Lung (tissue), 12 donors: ENCODE measurements around the gene CCDC179. TPM values are rescaled to one million over a fixed set of nuclear protein-coding genes. Genes with fewer than 3 reads are reported as not detected.

Source experiments
- ATAC-seq: fragments of 200-7000 bp; cut with Tn5 transposase; one replicate; pipeline ENCODE4 v1.9.1; 2020; ENCODE audit warnings: moderate number of reproducible peaks; ENCODE audit not compliant: insufficient read depth, low FRiP score
- DNase-seq, 3 donors: peaks; one replicate each; pipeline ENCODE4 v3.0.0-alpha.2; 2013 to 2017
- H3K27ac ChIP-seq, 2 donors: one replicate each; pipeline ENCODE4 v1.5.1; 2013; ENCODE audit warnings: mild to moderate bottlenecking in 2 of 2, moderate library complexity in 2 of 2, control low read depth in 1 of 2, inconsistent platforms in 1 of 2, low read depth in 1 of 2, low read length in 1 of 2
- H3K27me3 ChIP-seq, 3 donors: one replicate each; pipeline ENCODE4 v1.5.1; 2013; ENCODE audit warnings: low read length in 2 of 3; ENCODE audit not compliant: control insufficient read depth in 3 of 3, insufficient read depth in 3 of 3
- H3K36me3 ChIP-seq, 4 donors: one replicate each; pipeline ENCODE4 v1.5.1; 2013; ENCODE audit warnings: low read length in 4 of 4, mild to moderate bottlenecking in 1 of 4, moderate library complexity in 1 of 4; ENCODE audit not compliant: control insufficient read depth in 4 of 4, insufficient read depth in 4 of 4
- H3K4me1 ChIP-seq, 5 donors: one replicate each; pipeline ENCODE4 v1.5.1; 2013; ENCODE audit warnings: low read length in 5 of 5, mild to moderate bottlenecking in 2 of 5, moderate library complexity in 1 of 5; ENCODE audit not compliant: control insufficient read depth in 5 of 5, insufficient read depth in 5 of 5
- H3K4me3 ChIP-seq: one replicate; pipeline ENCODE4 v1.5.1; 2013; ENCODE audit warnings: mild to moderate bottlenecking, control low read depth, moderate library complexity
- H3K9ac ChIP-seq, 2 donors: one replicate each; pipeline ENCODE4 v1.5.1; 2013; ENCODE audit warnings: low read length in 2 of 2, control low read depth in 1 of 2; ENCODE audit not compliant: insufficient read depth in 1 of 2
- H3K9me3 ChIP-seq, 4 donors: one replicate each; pipeline ENCODE4 v1.5.1; 2013; ENCODE audit warnings: low read length in 3 of 4, mild to moderate bottlenecking in 1 of 4, moderate library complexity in 1 of 4; ENCODE audit not compliant: control insufficient read depth in 4 of 4, insufficient read depth in 3 of 4
- WGBS, 2 donors: extraction: QIAGEN DNeasy Blood & Tissue Kit; methylation state at CpG; one replicate each; pipeline ENCODE4 v1.1.7; 2013; 5-methylcytosine and 5-hydroxymethylcytosine counted together
- polyA plus RNA-seq, 2 donors: library from polyadenylated mRNA; stranded (reverse); fragments of 200-250 nt; gene quantifications; one replicate each; pipeline ENCODE4 v1.2.1, GENCODE V29; 2013
- total RNA-seq, 2 donors: library from RNA; depleted of rRNA in 1 of 2; stranded (reverse); fragments of >200 nt in 1 of 2; gene quantifications; one replicate each; pipeline ENCODE4 v1.2.1, GENCODE V29; 2014 to 2021
- TF ChIP-seq, protein P1 (sequence below): IDR thresholded peaks from 2 replicates; pipeline ENCODE4 v1.5.1; 2012; ENCODE audit warnings: mild to moderate bottlenecking; ENCODE audit errors: control extremely low read depth, extremely low read depth
- donor health status: control.
- donor health status: control.
- donor health status: Bipolar disorder and iron deficiency.
- donor health status: healthy.
- donor health status: DM: yes; HTN: yes; CAD: no.

The CCDC179 gene
- total and polyA plus RNA-seq, 4 donors: not detected

DNA sequence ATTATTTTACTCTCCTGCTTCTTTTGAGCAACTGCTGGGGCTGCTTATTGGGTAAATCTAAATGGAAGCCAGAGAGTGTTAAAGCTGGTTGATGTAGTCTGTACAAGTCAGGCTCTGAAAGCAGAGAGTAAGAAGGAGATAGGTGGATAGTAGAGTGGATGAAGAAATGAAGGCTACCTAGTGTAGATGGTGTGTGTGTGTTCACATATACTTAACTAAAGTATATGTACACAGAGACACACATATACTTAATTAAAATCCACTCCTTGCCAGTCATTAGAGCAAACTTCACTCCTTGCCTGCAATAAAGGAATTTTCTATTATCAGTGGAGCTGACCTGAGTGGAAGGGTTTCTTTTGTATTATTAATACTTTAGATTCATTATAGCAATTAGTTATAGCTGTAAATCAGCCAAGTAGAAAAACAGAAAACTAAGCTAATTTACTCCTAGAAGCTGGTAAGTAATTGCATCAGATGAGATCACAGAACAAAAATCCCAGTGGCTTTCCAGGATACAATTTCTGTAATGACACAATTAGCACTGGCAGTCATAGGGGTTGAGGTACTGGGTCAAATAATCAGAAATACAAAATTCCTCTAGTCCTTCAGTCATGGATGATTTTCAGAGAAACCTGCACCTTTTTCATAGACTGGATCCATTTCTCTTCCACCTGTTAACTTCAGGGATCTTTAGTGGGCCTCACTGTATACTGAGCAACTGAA lies 40.7 kb upstream of the CCDC179 start:
- no peak overlapping the region for H3K9ac ChIP-seq
- H3K4me1 ChIP-seq: peaks cover 0 to 4% (median 0%) of the 10 kb centered on the region in 5 donors
- no peak overlapping the region for H3K27ac ChIP-seq
- TF ChIP-seq, protein P1, sequence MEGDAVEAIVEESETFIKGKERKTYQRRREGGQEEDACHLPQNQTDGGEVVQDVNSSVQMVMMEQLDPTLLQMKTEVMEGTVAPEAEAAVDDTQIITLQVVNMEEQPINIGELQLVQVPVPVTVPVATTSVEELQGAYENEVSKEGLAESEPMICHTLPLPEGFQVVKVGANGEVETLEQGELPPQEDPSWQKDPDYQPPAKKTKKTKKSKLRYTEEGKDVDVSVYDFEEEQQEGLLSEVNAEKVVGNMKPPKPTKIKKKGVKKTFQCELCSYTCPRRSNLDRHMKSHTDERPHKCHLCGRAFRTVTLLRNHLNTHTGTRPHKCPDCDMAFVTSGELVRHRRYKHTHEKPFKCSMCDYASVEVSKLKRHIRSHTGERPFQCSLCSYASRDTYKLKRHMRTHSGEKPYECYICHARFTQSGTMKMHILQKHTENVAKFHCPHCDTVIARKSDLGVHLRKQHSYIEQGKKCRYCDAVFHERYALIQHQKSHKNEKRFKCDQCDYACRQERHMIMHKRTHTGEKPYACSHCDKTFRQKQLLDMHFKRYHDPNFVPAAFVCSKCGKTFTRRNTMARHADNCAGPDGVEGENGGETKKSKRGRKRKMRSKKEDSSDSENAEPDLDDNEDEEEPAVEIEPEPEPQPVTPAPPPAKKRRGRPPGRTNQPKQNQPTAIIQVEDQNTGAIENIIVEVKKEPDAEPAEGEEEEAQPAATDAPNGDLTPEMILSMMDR: no peak
- no peaks in the 10 kb centered on the region for H3K36me3 ChIP-seq
- no peaks in the 10 kb centered on the region for H3K9me3 ChIP-seq
- ATAC-seq (no peak), DNase-seq (no peak)
- no peak overlapping the region for H3K4me3 ChIP-seq
- no peaks in the 10 kb centered on the region for H3K27me3 ChIP-seq

DNA sequence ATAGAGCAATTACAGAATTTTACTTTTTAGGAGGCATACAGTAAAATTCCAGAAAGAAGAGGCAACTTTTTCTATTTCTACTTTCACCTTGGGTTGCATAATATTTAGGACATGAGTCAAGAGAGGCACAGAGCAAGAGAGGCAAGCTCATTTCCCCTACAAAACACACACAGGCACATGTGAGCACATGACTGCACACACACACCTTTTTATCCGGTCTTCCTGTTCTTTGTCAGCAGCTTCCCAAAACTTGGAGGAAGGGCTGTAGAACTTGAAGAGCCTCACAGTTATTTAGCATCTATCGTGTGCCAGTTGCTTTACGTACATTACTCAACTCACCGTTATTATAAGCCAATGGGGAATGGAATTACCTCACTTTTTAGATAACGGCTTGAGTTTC lies 37.8 kb upstream of the CCDC179 start:
- no peaks in the 10 kb centered on the region for H3K9me3 ChIP-seq
- no peaks in the 10 kb centered on the region for H3K27me3 ChIP-seq
- TF ChIP-seq, protein P1: no peak
- H3K4me3 ChIP-seq: no peak overlapping the region
- H3K36me3 ChIP-seq: no peaks in the 10 kb centered on the region
- no peak for DNase-seq
- WGBS, 2 donors: 83 to 88% methylated on average over 5 of the region's 5 CpGs
- no peak for ATAC-seq
- H3K9ac ChIP-seq: no peak overlapping the region
- peaks cover 0 to 4% (median 0%) of the 10 kb centered on the region in 5 donors for H3K4me1 ChIP-seq
- H3K27ac ChIP-seq: no peak overlapping the region

DNA sequence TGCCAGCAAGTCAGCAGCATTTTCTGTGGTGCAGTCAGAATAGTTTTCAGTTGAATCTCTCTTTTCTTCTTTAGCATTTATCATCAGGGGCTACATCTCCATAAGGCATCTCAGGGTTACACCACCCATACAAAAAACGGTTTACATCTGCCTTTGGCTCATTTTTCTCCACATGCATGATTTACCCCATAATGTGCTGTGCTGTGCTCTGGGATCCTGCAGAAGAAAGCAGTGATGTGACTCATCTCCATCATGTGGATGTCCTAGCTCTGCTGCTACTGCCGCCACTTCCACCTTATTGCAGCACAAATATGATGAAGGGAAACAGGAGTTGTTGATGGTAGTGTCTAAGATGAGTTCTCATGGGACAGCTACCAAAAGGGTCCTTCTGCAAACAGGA lies 30.0 kb upstream of the CCDC179 start:
- H3K9ac ChIP-seq: no peak overlapping the region
- WGBS, 2 donors: 84 to 90% methylated on average over 2 of the region's 2 CpGs
- no peaks in the 10 kb centered on the region for H3K36me3 ChIP-seq
- no peak overlapping the region for H3K27ac ChIP-seq
- no peaks in the 10 kb centered on the region for H3K4me1 ChIP-seq
- no peak overlapping the region for H3K4me3 ChIP-seq
- H3K27me3 ChIP-seq: no peaks in the 10 kb centered on the region
- TF ChIP-seq, protein P1: no peak
- DNase-seq (no peak), ATAC-seq (no peak)
- no peaks in the 10 kb centered on the region for H3K9me3 ChIP-seq

DNA sequence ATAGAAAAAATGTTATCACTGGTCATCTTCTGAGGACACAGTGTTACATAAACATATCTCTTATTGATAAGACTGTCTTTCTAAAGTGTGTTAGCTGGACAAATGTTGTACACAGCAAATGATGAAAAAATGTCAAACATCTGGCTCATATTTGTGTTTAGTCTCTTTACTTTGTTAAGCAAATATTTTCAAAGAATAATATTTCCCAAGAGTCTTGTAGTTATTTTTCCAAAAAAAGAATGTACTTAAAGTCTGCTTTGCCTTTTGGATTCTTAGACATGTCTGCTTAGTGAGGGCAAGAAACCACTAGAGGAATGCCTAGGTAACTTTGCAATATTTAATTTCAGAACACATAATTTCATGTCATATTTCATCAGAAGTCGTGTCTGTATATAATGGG lies 23.9 kb upstream of the CCDC179 start:
- Histone ChIP-seq H3K27me3 (no peaks in the 10 kb centered on the region), H3K4me3 (no peak overlapping the region), H3K4me1 (peaks cover 0 to 9% (median 4%) of the 10 kb centered on the region in 5 donors), H3K9ac (no peak overlapping the region), H3K36me3 (no peaks in the 10 kb centered on the region), H3K9me3 (no peaks in the 10 kb centered on the region), H3K27ac (no peak overlapping the region)
- TF ChIP-seq, protein P1: no peak
- DNase-seq (peak in 2 of 3 donors; percentile 38 to 63), ATAC-seq (no peak)
- 52 to 64% methylated on average over 1 of the region's 1 CpG for WGBS, 2 donors
